ENCODE measurements around the gene FGFRL1.

Gene FGFRL1

GRCh38 chr4:1023075-1023640 lies 11.7 kb downstream of the FGFRL1 start:
- no peak overlapping the region for H3K27ac ChIP-seq

GRCh38 chr4:1023895-1024740 lies 12.7 kb downstream of the FGFRL1 start:
- no peak overlapping the region for H3K4me3 ChIP-seq (IDR thresholded peaks at IDR 0.05; ENCODE audit: insufficient read depth, low read depth, low read length)
- H3K79me2 ChIP-seq (ENCODE audit: insufficient read depth, low read depth): no peaks in the 10 kb centered on the region
- no peaks in the 10 kb centered on the region for H3K36me3 ChIP-seq (ENCODE audit: insufficient read depth)
- no peak overlapping the region for H3K4me2 ChIP-seq
- no peaks in the 10 kb centered on the region for H3K27me3 ChIP-seq (ENCODE audit: insufficient read depth, low read depth)
- H3K9ac ChIP-seq: no peak overlapping the region
- no peak overlapping the region for H2AFZ ChIP-seq (ENCODE audit: low read depth)
- TF ChIP-seq CTCF (conservative IDR thresholded peaks at IDR 0.05; ENCODE audit: low read depth, low read length): no peak
- no peaks in the 10 kb centered on the region for H3K4me1 ChIP-seq (ENCODE audit: low read depth, poor library complexity, severe bottlenecking)
- no peak overlapping the region for H3K27ac ChIP-seq
- H4K20me1 ChIP-seq (ENCODE audit: insufficient read depth): no peaks in the 10 kb centered on the region

More at GRCh38 chr4:1023075-1023640, 11.7 kb downstream of the FGFRL1 start:
- Histone ChIP-seq H3K9ac (no peak overlapping the region), H3K4me3 (IDR thresholded peaks at IDR 0.05; ENCODE audit: insufficient read depth, low read depth, low read length) (no peak overlapping the region), H3K27me3 (ENCODE audit: insufficient read depth, low read depth) (no peaks in the 10 kb centered on the region), H2AFZ (ENCODE audit: low read depth) (no peak overlapping the region), H4K20me1 (ENCODE audit: insufficient read depth) (no peaks in the 10 kb centered on the region), H3K79me2 (ENCODE audit: insufficient read depth, low read depth) (no peaks in the 10 kb centered on the region), H3K4me1 (ENCODE audit: low read depth, poor library complexity, severe bottlenecking) (no peaks in the 10 kb centered on the region), H3K36me3 (ENCODE audit: insufficient read depth) (no peaks in the 10 kb centered on the region), H3K4me2 (no peak overlapping the region)
- no peak for TF ChIP-seq CTCF (conservative IDR thresholded peaks at IDR 0.05; ENCODE audit: low read depth, low read length)

GRCh38 chr4:1024882-1025545 lies 13.6 kb downstream of the FGFRL1 start:
- Histone ChIP-seq H3K4me1 (ENCODE audit: low read depth, poor library complexity, severe bottlenecking) (no peaks in the 10 kb centered on the region), H3K79me2 (ENCODE audit: insufficient read depth, low read depth) (no peaks in the 10 kb centered on the region), H3K27me3 (ENCODE audit: insufficient read depth, low read depth) (no peaks in the 10 kb centered on the region), H3K9ac (no peak overlapping the region), H4K20me1 (ENCODE audit: insufficient read depth) (no peaks in the 10 kb centered on the region), H3K36me3 (ENCODE audit: insufficient read depth) (no peaks in the 10 kb centered on the region), H3K27ac (no peak overlapping the region), H3K4me2 (no peak overlapping the region), H2AFZ (ENCODE audit: low read depth) (no peak overlapping the region), H3K4me3 (IDR thresholded peaks at IDR 0.05; ENCODE audit: insufficient read depth, low read depth, low read length) (no peak overlapping the region)
- no peak for TF ChIP-seq CTCF (conservative IDR thresholded peaks at IDR 0.05; ENCODE audit: low read depth, low read length)

- H3K36me3 ChIP-seq (ENCODE audit: insufficient read depth): no peaks in the 10 kb centered on the region
- H2AFZ ChIP-seq (ENCODE audit: low read depth): no peak overlapping the region
- H3K79me2 ChIP-seq (ENCODE audit: insufficient read depth, low read depth): no peaks in the 10 kb centered on the region
- H3K4me1 ChIP-seq (ENCODE audit: low read depth, poor library complexity, severe bottlenecking): no peaks in the 10 kb centered on the region
- H3K4me3 ChIP-seq (IDR thresholded peaks at IDR 0.05; ENCODE audit: insufficient read depth, low read depth, low read length): no peak overlapping the region
- H4K20me1 ChIP-seq (ENCODE audit: insufficient read depth): no peaks in the 10 kb centered on the region
- no peak overlapping the region for H3K4me2 ChIP-seq
- no peak overlapping the region for H3K27ac ChIP-seq
- H3K9ac ChIP-seq: no peak overlapping the region
- no peak for TF ChIP-seq CTCF (conservative IDR thresholded peaks at IDR 0.05; ENCODE audit: low read depth, low read length)
- H3K27me3 ChIP-seq (ENCODE audit: insufficient read depth, low read depth): no peaks in the 10 kb centered on the region; the same call in 1 of the 2 replicates
Observed at GRCh38 chr4:1026115-1026514, 14.7 kb downstream of the FGFRL1 start.
